AG20443 (cell line): ENCODE results near the gene CILP.
"Not testable (repeated sequence)": the region's sequence is repeated elsewhere in the genome, so short reads cannot be mapped to it uniquely, and the experiment has no call there.

Source experiments
- DNase-seq: peaks from one replicate; pipeline ENCODE4 v3.0.0; 2012; ENCODE audit warnings: low spot score, mixed read lengths

CILP gene

GRCh38 chr15:65192016-65192415 is 19.3 kb downstream of the CILP start:
- DNase-seq, result peak; percentile 44

GRCh38 chr15:65189102-65189740 is 22.1 kb downstream of the CILP start:
- peak; percentile 80 for DNase-seq

- not testable (repeated sequence) for DNase-seq
Observed at GRCh38 chr15:65188472-65188871, 22.8 kb downstream of the CILP start.

GRCh38 chr15:65184868-65185717 is 26.2 kb downstream of the CILP start, which contains the start of gene CLPX:
CLPX (minus strand) TSS chr15:65185342; CDS start chr15:65185153, 189 bp downstream.
- DNase-seq, result peak; percentile 100

- peak; percentile 76 for DNase-seq
Observed at GRCh38 chr15:65184305-65184867, 26.9 kb downstream of the CILP start.

GRCh38 chr15:65183865-65184159 is 27.5 kb downstream of the CILP start:
- no peak for DNase-seq

- no peak for DNase-seq
Observed at GRCh38 chr15:65182538-65182937, 28.7 kb downstream of the CILP start.

GRCh38 chr15:65181582-65182353 is 29.5 kb downstream of the CILP start:
- not testable (repeated sequence) for DNase-seq

GRCh38 chr15:65180167-65180566 is 31.1 kb downstream of the CILP start:
- no peak for DNase-seq

GRCh38 chr15:65177901-65178300 is 33.4 kb downstream of the CILP start:
- DNase-seq, result no peak

GRCh38 chr15:65176056-65176455 is 35.2 kb downstream of the CILP start:
- DNase-seq, result no peak

- no peak for DNase-seq
Observed at GRCh38 chr15:65175511-65175910, 35.8 kb downstream of the CILP start.

GRCh38 chr15:65174509-65174908 is 36.8 kb downstream of the CILP start:
- no peak for DNase-seq

GRCh38 chr15:65172531-65172930 is 38.7 kb downstream of the CILP start:
- no peak for DNase-seq

GRCh38 chr15:65171428-65171827 is 39.8 kb downstream of the CILP start:
- no peak for DNase-seq

GRCh38 chr15:65165875-65166274 is 45.4 kb downstream of the CILP start:
- no peak for DNase-seq

- no peak for DNase-seq
Observed at GRCh38 chr15:65164139-65164538, 47.1 kb downstream of the CILP start.

GRCh38 chr15:65163041-65163440 is 48.2 kb downstream of the CILP start:
- DNase-seq, result no peak

- DNase-seq, result no peak
Observed at GRCh38 chr15:65156692-65157091, 54.6 kb downstream of the CILP start.

GRCh38 chr15:65154720-65155119 is 56.6 kb downstream of the CILP start:
- no peak for DNase-seq

GRCh38 chr15:65147902-65148301 is 63.4 kb downstream of the CILP start:
- DNase-seq, result no peak

- DNase-seq, result no peak
Observed at GRCh38 chr15:65146438-65146837, 64.8 kb downstream of the CILP start.
